Measurements from ENCODE around the gene THY1.
"Not testable (repeated sequence)": the region's sequence is repeated elsewhere in the genome, so short reads cannot be mapped to it uniquely, and the experiment has no call there.

Gene THY1

DNA sequence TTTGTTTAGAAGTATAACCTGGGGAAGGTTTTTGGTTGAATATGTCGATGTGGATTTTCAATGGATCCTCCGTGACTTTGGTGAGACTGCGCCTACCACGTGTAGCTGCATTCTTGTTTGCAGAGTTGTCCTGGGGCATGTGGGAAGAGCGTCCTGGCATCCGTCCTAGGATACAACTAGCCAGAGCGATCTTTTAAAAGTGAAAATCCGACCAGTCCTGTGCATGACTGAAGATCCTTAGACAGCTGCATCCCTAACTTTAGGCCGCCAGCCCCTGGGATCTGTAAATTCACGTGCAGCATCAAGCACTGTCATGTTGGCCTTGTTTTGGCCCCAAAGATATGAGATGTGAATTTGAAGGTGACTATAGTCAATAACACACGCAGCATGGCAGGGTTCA, 22.4 kb upstream of the THY1 start:
- DNase-seq: no peak

DNA sequence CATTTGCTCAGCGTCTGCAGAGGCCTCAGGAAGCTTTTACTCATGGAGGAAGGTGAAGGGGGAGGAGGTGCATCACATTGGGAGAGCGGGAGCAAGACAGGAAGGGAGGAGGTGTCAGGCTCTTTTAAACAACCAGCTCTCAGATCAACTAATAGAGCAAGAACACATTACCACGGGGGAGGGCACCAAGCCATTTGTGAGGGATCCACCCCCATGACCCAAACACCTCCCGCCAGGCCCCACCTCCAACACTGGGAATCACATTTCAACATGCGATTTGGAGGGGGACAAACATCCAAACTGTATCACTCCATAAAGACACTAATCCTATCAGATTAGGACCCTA, 18.9 kb upstream of the THY1 start:
- no peak for DNase-seq

DNA sequence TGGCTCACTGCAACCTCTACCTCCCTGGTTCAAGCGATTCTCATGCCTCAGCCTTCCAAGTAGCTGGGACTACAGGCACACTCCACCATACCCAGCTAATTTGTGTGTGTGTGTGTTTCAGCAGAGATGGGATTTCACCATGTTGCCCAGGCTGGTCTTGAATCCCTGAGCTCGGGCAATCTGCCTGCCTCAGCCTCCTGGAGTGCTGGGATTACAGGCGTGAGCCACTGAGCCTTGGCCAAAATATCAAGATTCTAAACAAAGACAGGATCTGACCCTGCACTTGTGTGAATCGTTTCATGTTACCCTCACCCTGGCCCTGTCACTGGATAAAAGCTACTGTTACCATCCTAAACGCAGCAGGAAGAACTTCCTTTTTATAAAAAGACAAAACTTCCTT, 15.6 kb upstream of the THY1 start:
- no peak for DNase-seq

DNA sequence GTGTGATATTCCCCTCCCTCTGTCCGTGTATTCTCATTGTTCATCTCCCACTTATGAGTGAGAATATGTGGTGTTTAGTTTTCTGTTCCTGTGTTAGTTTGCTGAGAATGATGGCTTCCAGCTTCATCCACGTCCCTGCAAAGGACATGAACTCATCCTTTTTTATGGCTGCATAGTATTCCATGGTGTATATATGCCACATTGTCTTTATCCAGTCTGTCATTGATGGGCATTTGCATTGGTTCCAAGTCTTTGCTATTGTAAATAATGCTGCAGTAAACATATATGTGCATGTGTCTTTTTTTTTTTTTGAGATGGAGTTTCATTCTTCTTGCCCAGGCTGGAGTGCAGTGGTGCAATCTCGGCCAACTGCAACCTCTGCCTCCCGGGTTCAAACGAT, 14.5 kb upstream of the THY1 start:
- not testable (repeated sequence) for DNase-seq

DNA sequence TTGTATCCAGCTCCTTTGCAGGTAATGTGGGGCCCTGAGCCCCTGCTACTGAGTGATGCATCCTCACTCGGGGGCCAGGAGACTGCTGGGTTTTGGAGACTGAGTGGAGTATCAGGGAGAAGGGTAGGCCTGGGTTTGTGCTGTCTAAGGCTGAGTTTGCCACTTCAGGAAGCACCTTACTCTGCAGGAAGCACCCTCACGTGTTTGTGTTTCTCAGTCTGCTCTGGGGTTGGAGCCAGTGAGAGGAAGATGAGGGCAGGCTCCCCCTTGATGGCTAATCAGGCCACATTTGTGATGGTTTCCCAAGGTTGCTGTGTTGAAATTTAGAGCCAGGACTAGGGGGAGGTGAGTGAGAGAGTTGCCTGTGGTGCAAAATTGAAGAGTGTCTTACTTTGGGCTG, 13.7 kb upstream of the THY1 start:
- no peak for DNase-seq

DNA sequence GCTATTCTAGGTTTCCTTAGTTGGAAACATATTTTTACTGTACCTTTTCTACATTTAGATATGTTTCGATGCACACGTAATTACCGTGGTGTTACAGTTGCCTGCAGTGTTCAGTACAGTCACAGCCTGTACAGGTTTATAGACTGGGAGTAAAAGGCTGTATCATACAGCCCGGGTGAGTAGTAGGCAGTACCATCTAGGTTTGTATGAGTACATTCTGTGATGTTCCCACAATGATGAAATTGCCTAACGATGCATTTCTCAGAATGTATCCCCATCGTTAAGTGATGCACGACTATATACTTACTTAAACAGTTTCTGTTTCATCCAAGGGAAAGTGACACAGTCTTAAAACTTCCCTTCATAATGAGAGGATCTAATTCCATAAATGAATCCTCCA, 13.1 kb upstream of the THY1 start:
- DNase-seq: no peak

DNA sequence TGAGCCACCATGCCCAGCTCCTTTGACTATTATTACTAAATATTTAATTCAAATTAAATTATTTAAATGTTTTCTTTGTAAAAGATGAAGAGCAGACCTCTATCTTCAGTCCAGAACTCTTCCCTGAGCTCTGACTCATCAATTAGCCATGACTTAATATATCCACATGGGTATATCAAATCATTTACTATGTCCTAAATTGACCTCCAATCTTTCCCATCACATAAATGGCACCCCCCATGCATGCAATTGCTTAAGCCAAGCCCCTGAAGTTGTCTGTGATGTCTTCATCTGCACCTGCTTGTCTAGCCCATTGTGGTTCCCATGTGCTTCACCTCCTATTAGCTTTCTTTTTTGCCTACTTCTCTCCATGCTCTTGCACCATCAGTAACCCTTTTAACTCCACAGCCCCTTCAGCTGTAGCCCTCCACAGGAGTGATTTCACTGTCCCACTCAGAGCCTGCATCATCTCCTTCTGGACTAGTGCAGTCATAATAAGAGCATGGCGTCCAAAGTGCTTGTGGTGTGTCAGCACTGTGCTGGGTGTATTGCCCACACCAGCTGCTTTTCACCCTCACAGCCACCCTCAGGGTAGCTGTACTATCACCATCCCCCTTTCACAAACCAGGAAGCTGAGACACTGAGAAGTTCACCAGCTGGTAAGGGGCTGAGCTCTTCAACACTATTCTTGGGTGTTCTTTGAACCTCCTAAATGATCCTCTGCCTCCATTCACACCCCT, 11.8 kb upstream of the THY1 start:
- no peak for DNase-seq

DNA sequence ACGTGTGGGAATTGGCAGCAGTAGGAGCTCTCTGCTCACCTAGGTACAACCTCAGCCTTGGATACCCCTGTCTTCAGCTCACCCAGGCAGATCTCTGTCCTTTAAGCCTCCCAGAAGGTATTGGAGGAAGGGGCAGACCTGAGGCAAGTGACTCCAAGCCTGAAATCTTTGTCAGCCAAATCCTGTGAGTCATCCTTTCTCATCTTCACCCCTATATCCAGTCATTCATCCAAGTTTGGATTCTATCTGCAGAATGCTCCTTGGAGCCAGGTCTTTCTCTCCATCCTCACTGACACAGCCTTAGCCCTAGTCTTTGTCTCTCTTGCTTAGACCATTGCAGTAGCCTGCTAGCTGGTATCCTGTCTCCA, 10.4 kb upstream of the THY1 start:
- no peak for DNase-seq

DNA sequence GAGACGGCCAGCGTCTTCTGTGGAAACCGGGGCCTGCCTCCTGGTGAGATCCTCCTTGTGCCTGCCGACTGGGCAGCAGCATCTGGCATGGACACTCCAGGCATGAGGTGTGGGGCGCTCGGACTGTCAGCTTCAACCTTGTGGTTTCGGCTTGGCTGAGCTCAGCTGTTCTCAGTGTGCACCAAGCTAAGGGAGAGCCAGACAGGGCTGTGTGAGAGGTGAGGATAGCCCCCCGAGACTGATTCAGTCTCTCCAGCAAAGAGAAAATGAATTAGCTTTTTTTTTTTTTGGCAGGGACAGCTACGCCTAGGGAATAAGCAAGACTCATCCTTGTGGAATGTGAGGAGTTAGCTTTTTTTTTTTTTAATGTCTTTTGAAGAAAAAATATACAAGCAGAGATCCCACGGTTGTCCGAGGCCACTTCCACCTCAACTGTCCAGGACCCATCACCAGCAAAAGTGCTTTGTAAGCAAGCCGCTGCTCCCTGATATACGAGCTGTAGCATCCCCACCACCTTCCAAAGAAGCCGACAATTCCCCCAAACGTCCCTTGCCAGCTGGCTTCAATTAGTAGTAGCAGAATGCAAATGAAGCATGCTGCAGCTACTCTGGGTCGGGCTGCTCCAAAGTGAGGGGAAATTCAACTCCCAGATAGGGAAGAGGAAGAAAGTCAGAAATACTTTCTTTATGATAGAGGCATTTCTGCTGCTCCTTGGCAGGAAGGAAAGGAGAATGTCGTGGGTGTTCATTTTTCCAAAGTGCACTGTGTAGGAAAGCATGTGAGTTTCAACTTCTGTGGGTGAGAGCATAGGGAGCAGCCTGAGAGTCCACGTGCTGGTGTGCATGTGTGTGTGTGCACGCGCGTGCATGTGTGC, 9.7 kb upstream of the THY1 start:
- no peak for DNase-seq

DNA sequence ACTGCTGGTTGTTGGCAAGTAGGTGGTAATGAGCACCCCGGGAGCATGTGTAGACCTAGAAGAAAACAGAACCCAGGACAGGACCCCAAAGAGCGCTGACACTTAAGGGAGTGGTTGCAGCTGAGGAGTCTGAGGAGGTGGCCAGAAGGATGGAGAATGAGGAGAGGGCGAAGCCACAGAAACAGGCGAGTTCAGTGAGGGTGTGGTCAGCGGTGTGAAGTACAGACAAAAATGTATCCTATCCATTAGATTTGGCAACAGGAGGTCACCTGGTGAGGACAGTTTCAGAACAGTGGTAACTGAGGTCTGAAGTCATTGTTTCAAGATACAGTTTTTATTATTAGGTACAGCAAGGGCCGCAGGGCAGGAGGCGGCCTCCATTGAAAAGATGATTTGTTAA, 8.6 kb upstream of the THY1 start:
- no peak for DNase-seq

DNA sequence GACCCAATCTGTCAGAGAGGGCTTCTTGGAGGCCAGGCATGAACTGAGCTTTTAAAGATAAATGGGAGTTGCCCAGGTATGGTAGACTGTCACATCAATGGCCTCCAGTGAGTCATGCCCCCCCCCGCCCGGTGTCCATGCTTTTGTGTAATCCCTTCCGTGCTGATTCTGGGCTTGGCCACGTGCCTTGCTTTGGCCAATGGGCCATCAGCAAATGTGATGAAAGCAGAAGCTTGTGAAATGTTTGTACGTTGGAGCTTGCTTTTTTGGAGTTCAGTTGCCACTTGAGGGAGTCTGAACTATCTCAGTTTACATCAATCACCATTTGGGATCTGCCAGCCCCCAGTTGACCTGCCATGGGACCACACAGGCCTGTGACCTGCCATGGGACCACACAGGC, 4.3 kb upstream of the THY1 start:
- no peak for DNase-seq

DNA sequence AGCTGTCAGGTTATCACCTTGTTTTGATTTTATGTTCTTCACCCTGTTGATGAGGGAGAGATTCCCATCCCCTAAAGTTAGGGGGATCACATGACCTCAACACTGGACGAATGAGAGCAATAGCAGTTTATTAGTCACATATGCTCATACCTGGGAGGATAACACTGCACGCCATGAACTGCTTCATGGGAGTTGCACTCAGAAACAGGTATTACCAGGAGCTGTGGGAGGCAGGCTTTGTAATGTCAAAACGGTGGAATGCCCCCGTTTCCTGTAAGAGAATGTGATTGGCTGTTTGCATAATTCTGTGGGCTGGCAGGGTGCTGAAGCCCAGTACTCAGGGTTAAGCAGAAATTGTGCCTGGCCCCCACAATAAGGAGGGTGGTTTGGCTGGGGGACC, 3.2 kb upstream of the THY1 start:
- no peak for DNase-seq

DNA sequence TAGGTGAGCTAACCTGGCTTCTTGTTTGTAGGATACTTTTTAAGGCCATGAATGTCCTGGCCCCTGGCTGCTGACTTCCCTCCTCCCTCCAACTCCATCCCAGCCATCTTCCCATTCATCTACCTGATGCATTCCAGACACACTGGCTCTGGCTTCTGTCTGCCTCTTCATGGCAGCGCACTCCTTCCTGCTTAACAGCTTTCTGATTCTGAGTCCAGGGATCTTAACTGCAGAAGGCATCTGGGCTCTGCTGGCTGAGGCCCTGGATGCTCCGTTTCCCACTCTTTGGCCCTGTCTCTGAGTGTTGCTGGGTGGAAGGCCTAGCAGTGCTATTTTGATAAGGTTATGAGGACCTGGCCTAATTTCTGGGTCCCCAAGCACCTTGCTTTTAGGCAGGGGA, 1.8 kb upstream of the THY1 start:
- no peak for DNase-seq

DNA sequence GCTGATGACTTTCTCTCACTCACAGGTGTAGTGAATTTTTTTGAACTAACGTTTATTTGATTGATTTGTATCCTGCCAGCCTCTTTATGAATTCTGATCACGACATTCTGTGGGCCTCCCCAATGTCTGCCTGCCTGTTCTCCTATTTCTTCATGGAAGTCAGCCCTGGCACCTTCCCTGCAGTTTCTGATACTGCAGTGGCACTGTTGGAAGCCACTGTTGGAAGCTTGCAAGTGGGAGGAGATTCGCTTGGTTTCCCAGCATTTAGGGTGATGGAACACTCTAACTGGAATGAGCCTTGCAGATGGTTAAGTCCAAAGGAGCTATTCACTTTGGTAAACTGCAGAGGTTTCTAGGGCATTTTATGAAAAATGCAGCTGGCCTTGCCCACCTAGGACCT, 1.3 kb upstream of the THY1 start:
- DNase-seq: no peak

DNA sequence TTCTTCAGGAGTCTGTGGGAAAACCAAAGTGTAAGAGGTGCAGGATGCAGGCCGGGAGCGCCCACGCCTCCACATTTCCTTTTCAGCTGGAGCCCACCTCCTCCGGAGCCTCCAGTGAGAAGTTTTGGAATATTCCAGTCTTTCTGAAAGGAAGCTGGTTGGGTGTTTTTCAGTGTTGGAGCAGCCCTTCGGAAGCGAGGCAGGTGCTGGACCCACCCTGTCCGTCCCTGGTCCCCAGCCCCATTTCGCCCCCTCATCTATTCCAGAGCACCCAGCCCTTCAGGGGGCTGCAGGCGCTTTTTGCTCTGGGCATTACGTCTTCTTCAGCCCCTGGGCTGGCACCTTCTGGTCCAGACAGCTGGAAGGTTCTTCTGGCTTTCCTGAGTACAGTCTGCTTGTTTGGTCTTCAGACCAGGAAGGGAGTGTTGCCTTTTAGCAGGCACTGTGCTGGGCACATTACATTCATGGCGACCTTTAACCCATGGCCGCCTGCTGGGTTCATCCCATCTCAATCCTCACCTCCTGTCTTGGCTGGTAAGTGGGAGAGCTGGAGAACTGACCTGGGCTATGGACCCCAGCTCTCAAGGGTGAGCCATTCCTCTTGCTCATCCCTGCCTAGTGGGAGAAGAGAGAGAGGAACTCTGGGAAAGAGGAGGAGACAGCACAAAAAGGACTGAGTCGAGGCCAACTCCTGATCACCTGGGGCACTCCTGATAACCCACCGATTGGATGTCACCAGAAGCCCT, 710 bp upstream of the THY1 start:
- no peak for DNase-seq

DNA sequence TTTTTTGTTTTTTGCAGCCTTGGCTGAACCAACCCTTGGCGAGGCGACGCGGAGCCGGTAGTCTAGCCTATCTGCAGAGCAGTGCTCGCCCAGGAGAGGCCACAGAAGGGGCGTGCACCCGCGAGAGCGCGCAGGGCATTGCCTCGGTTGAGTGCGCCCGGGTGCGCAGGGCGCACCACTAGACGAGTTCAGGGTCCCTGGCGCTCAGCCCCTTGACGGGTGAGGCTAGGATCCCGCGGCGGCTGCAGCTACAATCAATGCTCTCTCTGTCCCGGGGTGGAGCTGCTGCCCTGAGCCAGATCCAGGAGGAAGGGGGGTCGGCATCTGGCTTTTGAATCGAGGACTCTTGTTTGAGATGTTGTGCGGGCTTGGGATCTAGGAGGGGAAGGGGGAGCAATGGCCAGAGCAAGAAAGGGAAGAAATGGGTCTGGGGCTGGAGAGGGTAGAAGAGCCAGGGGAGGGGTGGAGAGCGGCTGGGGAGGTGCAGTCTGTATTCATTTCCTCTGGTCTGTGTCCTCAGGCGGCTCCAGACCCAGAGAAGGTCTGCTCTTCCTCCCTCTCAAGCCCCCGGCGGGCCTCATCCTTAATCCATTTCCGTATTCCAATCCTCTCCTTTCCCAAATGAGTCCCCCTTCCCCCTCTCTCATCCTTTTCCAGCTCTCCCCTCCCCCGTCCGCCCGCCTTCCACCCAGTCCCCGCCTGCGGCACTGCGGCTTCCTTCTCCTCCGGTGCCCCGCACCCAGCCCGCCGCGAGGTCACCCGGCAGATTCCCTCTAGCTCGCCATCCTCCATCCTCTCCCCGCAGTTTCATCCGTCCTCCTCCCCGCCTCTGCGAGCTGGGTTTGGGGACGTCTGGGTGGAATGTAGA, 797 bp downstream of the THY1 start:
- DNase-seq: no peak

DNA sequence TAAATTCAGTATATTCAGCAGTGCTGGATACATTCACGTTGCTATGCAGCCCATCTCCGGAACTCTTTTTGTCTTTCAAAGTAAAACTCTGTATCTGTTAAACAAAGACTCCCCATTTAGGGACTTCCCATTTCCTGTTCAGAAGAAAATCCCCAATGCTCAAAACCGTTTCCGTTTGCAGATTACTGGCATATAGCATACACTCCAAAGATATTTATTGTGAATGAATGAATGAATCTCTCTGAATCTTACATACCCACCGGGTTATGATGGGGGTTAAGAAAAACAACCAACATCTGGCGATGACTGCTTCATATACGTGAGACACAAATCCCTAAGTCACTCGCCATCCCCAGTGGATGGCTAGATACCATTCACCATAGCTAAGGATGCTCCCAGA, 1.6 kb downstream of the THY1 start:
- DNase-seq: no peak

DNA sequence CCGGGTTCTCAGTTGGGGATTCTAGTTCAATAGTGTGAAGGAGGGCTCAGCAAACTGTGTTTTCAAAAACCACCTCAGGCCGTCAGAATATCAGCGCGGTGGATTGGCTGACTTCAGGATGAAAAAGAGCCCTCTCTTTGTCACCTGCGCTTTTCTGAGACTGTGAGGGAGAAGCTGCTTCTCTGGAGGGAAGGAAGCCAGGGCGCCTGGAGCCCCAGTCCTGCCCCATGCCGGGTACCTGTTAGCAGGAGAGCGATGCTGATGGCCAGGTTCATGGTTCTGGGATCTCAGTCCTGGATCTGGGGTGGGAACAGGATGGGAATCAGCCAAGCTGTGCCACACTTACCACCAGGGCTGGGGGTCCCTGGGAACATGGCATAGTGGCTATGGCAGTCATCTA, 2.3 kb downstream of the THY1 start:
- DNase-seq: no peak

DNA sequence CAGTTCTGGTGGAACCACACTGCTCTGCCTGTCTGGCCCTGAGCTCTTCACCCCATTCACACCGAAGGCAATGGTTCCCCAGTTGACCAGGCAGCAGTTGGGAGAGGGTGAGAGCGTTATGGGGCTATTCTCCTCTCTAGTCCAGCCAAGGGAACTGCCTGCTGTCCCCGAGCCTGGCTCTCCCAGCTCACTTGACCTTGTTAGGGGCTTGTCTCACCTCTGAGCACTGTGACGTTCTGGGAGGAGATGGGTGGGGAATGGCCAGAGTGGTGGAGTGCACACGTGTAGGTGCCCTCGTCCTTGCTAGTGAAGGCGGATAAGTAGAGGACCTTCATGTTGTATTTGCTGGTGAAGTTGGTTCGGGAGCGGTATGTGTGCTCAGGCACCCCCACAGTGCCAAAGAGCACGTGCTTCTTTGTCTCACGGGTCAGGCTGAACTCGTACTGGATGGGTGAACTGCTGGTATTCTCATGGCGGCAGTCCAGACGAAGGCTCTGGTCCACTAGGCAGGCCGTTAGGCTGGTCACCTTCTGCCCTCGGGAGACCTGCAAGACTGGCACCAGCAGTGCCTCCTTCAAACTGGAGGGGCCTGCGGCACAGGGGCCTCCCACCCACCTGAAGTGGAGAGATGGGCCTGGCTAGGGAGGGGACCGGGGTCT, 3.0 kb downstream of the THY1 start:
- no peak for DNase-seq

DNA sequence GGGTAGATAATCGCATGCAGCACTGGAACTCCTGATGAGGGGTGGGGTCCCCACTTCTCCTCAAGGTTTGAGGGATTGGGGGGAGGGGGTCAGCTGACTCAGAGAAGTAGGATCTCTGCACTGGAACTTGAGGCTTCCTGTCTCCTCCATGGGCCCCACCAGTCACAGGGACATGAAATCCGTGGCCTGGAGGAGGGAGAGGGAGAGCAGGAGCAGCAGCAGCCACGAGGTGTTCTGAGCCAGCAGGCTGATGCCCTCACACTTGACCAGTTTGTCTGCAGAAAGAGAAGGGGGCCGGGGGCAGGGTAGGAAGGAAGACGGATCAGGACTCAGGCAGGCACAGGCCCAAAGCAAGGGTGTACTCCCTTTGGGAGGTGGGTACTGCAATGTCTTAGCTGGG, 3.7 kb downstream of the THY1 start:
- DNase-seq: no peak

DNA sequence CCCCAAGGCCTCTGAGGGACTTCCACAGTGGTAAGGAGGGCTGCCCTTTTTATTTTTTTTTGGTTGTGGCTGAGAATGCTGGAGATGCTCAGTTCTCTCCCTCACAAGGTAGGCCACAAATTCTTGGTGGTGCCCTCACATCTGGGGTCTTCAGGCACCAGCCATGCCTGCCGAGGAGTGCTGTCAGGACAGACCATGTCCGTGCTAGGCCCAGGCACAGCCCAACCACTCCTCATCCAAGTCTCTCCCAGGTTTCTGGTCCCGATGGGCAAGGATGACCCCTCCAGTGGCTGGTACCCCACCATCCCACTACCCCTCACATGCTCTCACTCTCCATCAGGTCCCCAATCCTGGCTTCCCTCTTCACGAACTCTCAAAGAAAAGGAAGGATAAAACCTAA, 4.2 kb downstream of the THY1 start:
- no peak for DNase-seq

DNA sequence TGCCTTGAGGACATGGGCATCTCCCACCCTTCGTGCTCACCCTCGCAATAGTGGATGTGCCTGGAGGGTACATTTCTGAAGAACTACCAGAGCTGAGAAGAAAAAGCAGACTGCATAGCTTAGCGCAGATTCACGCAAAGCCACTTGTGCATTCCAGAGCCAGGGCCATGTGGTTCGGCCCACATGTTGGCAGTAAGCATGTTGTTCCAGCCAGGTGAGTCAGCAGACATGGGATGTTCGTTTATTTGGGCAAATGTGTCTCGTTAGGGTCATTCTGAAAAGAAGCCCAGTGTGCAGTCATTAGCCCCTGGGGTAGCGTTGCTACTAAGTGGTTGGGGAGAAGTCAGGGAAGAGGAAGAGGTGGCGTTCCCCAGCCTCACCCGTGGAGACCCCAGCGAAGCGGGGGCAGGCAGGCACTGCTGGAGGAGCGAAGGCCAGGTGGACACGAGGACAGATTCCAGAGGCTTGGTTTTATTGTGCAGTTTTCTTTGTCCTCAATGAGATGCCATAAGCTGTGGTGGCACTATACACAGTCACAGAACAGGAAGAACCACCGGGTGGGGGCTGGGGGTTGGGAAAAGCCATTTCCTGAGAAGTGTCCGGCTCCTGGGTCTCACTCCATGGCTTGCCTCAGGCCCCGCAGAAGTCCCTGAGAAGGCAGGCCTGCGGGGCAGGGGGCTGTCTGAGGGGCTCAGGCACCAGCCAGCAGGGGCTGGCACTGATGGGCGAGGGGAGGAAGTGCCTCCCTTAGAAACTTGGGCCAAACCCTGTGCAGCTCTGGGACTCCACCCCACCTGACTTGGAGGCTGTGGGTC, 5.0 kb downstream of the THY1 start:
- DNase-seq: no peak
